Measurements from ENCODE around the gene ACOX3. TPM values are rescaled to one million over a fixed set of nuclear protein-coding genes. Genes with fewer than 3 reads are reported as not detected.

The ACOX3 gene
- total and polyA plus RNA-seq, 10 of the 15 experiments (the other 5 are each of a cell fraction or from before 2014, with no cell fraction given), result 2.0 to 24.5 (median 14.0) TPM

DNA sequence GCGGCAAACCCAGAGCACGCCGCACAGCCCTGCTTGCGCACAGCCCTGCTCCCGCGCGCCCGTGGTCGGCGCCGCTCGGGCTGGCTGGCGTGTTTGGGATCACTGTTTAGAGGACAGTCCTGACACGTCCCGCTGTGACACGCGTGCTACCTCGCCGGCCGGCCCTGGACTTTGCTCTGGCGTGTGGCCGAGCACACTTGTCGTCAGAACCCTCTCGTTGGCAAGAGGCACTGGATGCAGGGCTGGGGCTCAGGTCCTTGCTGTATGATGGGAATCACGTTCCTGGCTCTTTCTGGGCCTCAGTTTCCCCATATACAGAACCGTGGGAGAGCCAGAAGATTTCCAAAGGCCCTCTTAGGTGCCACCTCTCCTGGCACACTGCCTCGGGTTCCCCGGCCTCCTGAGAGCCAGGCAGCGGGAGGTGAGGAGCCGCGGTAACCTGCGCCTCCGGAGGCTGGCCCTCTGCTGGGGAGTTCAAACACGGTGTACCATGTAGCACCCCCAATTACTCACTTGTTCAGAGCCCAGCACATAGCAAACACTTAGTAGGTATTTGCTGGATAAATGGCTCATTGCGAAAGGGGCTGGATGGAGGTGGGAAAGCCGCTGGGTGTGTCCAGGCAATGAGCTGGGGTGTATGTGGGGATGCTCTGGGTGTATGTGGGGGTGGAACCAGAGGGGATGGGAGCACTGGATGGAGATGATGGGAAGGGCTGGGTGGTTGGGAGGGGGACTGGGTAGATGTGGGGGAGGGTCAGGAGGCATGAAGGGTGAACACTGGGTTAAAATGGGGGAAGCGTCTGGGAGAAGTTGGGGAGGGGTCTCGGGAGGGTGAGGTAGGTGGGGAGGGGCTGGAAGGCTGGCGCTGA is 94.3 kb downstream of the ACOX3 start:
- 69% methylated on average over 37 of the region's 39 CpGs for WGBS (ENCODE audit: insufficient coverage, insufficient replicate concordance, low lambda C conversion rate, missing lambda C conversion rate)
- DNase-seq (ENCODE audit: low read depth, low spot score), result no peak
- intact Hi-C loops (cut with micrococcal nuclease; ENCODE audit: unreplicated experiment), result no loop called here
- SMC1A ChIA-PET (ENCODE audit: uncharacterized antibody, unreplicated experiment), result no interaction called here
- no peak overlapping the region for H3K9ac ChIP-seq (ENCODE audit: control insufficient read depth, insufficient read depth, low read length)
- no peaks in the 10 kb centered on the region for H3K36me3 ChIP-seq (ENCODE audit: control insufficient read depth in 2 of 2, insufficient read depth in 2 of 2, low read length in 1 of 2)
- no peak overlapping the region for H3K4me3 ChIP-seq
- RAD21 ChIA-PET (ENCODE audit: unreplicated experiment), result no interaction called here
- TF ChIP-seq RFX5 (IDR thresholded peaks at IDR 0.05; ENCODE audit: low read depth, low read length) (no peak), HCFC1 (IDR thresholded peaks at IDR 0.05; ENCODE audit: low read length) (no peak), CHD4 (IDR thresholded peaks at IDR 0.05) (no peak), GABPA (IDR thresholded peaks at IDR 0.05; ENCODE audit: low read depth) (no peak), SRF (IDR thresholded peaks at IDR 0.05; ENCODE audit: low read depth in 2 of 2, low read length in 2 of 2) (no peak), CBX3 (IDR thresholded peaks at IDR 0.05; ENCODE audit: borderline replicate concordance, low read depth) (no peak), KAT2A (conservative IDR thresholded peaks at IDR 0.05; ENCODE audit: control insufficient read depth, low read depth, low read length) (no peak), PAX8 (IDR thresholded peaks at IDR 0.05) (no peak), NRF1 (conservative IDR thresholded peaks at IDR 0.05; ENCODE audit: low read depth, low read length) (no peak), MEF2B (IDR thresholded peaks at IDR 0.05; ENCODE audit: partially characterized antibody, poor library complexity, severe bottlenecking) (no peak), CREB1 (IDR thresholded peaks at IDR 0.05; ENCODE audit: low read depth) (no peak)
- TF ChIP-seq, protein P1, sequence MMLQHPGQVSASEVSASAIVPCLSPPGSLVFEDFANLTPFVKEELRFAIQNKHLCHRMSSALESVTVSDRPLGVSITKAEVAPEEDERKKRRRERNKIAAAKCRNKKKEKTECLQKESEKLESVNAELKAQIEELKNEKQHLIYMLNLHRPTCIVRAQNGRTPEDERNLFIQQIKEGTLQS (IDR thresholded peaks at IDR 0.05; ENCODE audit: borderline replicate concordance, extremely low read depth, low read depth, low read length), result no peak
- TF ChIP-seq, protein P2, sequence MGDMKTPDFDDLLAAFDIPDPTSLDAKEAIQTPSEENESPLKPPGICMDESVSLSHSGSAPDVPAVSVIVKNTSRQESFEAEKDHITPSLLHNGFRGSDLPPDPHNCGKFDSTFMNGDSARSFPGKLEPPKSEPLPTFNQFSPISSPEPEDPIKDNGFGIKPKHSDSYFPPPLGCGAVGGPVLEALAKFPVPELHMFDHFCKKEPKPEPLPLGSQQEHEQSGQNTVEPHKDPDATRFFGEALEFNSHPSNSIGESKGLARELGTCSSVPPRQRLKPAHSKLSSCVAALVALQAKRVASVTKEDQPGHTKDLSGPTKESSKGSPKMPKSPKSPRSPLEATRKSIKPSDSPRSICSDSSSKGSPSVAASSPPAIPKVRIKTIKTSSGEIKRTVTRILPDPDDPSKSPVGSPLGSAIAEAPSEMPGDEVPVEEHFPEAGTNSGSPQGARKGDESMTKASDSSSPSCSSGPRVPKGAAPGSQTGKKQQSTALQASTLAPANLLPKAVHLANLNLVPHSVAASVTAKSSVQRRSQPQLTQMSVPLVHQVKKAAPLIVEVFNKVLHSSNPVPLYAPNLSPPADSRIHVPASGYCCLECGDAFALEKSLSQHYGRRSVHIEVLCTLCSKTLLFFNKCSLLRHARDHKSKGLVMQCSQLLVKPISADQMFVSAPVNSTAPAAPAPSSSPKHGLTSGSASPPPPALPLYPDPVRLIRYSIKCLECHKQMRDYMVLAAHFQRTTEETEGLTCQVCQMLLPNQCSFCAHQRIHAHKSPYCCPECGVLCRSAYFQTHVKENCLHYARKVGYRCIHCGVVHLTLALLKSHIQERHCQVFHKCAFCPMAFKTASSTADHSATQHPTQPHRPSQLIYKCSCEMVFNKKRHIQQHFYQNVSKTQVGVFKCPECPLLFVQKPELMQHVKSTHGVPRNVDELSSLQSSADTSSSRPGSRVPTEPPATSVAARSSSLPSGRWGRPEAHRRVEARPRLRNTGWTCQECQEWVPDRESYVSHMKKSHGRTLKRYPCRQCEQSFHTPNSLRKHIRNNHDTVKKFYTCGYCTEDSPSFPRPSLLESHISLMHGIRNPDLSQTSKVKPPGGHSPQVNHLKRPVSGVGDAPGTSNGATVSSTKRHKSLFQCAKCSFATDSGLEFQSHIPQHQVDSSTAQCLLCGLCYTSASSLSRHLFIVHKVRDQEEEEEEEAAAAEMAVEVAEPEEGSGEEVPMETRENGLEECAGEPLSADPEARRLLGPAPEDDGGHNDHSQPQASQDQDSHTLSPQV (IDR thresholded peaks at IDR 0.05), result no peak
- H3K9me3 ChIP-seq (replicated peaks; ENCODE audit: control insufficient read depth, insufficient read depth, low read length), result no peaks in the 10 kb centered on the region
- in situ Hi-C loops (cut with MboI), result no loop called here
- H2AFZ ChIP-seq (ENCODE audit: control insufficient read depth, low read depth, low read length), result no peak overlapping the region
- POLR2A ChIA-PET, result no interaction called here
- ATAC-seq, result no peak
- H3K4me1 ChIP-seq (ENCODE audit: control insufficient read depth, insufficient read depth, low read length), result no peaks in the 10 kb centered on the region
- no peaks in the 10 kb centered on the region for H4K20me1 ChIP-seq (ENCODE audit: control insufficient read depth, insufficient read depth)
- no TSS peak for BruUV-seq (replicated peaks)
- H3K79me2 ChIP-seq (ENCODE audit: control insufficient read depth, insufficient read depth, low read length), result no peaks in the 10 kb centered on the region
- no peak overlapping the region for H3K27ac ChIP-seq (ENCODE audit: control insufficient read depth, insufficient read depth)
- CTCF ChIA-PET, result no interaction called here
- no peak overlapping the region for H3K4me2 ChIP-seq (ENCODE audit: control insufficient read depth, insufficient read depth)
- no peak for FAIRE-seq
- H3K27me3 ChIP-seq (replicated peaks in 1 of 2; ENCODE audit: control insufficient read depth in 2 of 2, insufficient read depth in 2 of 2, low read length in 1 of 2), result no peaks in the 10 kb centered on the region; a peak in 1 of 4 replicates
